ENCODE measurements around the gene RAB44. TPM values are rescaled to one million over a fixed set of nuclear protein-coding genes. Genes with fewer than 3 reads are reported as not detected.

The RAB44 gene
- total RNA-seq, 2 experiments from 2014 or later = 0.05 TPM; not detected in 1

Other genes starting within 250 kb of the RAB44 start
- gene STK38, start 150.3 kb upstream of the RAB44 start, total RNA-seq = 10 to 100 TPM; 24.0 to 27.0 TPM
- gene SRSF3, start 103.5 kb upstream of the RAB44 start, total RNA-seq = 100 to 1,000 TPM; 298 to 464 TPM
- gene CDKN1A, start 19.1 kb upstream of the RAB44 start, total RNA-seq = 10 to 100 TPM; 31.3 to 35.9 TPM
- 1 to 10 TPM; 1.1 to 1.3 TPM for gene CPNE5, start 141.6 kb downstream of the RAB44 start, total RNA-seq
- gene PPIL1, start 177.0 kb downstream of the RAB44 start, total RNA-seq = 10 to 100 TPM; 45.9 to 46.0 TPM
- 10 to 100 TPM; 29.5 to 36.2 TPM for gene C6orf89, start 188.1 kb downstream of the RAB44 start, total RNA-seq